Globus pallidus (tissue), 1 donor: Measurements from ENCODE around the gene CLDN5.

Source experiments
- DNase-seq: peaks from one replicate; pipeline ENCODE4 v3.0.0-alpha.2; 2015; ENCODE audit warnings: low spot score

CLDN5 gene

GRCh38 chr22:19522190-19522880 lies 1.9 kb downstream of the CLDN5 start:
- DNase-seq = peak; percentile 31

- no peak for DNase-seq
These were observed 3.5 kb downstream of the CLDN5 start for GRCh38 chr22:19520566-19521305.

GRCh38 chr22:19520007-19520406 lies 4.2 kb downstream of the CLDN5 start:
- no peak for DNase-seq

- DNase-seq = peak; percentile 30
These were observed 4.9 kb downstream of the CLDN5 start for GRCh38 chr22:19519041-19519926.

GRCh38 chr22:19518635-19519034 lies 5.6 kb downstream of the CLDN5 start:
- no peak for DNase-seq

GRCh38 chr22:19517919-19518611 lies 6.1 kb downstream of the CLDN5 start:
- no peak for DNase-seq

- DNase-seq = no peak
These were observed 7.1 kb downstream of the CLDN5 start for GRCh38 chr22:19517171-19517500.

GRCh38 chr22:19516378-19517170 lies 7.6 kb downstream of the CLDN5 start:
- no peak for DNase-seq

GRCh38 chr22:19515654-19516377 lies 8.4 kb downstream of the CLDN5 start:
- DNase-seq = no peak

- DNase-seq = no peak
These were observed 9.2 kb downstream of the CLDN5 start for GRCh38 chr22:19514831-19515565.

- no peak for DNase-seq
These were observed 10.4 kb downstream of the CLDN5 start for GRCh38 chr22:19513823-19514222.

- DNase-seq = no peak
These were observed 13.3 kb downstream of the CLDN5 start for GRCh38 chr22:19510919-19511341.

GRCh38 chr22:19509923-19510322 lies 14.3 kb downstream of the CLDN5 start:
- no peak for DNase-seq

- no peak for DNase-seq
These were observed 15.0 kb downstream of the CLDN5 start for GRCh38 chr22:19509191-19509590.

- DNase-seq = no peak
These were observed 16.0 kb downstream of the CLDN5 start for GRCh38 chr22:19508024-19508776.

GRCh38 chr22:19507534-19507861 lies 16.7 kb downstream of the CLDN5 start:
- DNase-seq = no peak

- no peak for DNase-seq
These were observed 18.0 kb downstream of the CLDN5 start for GRCh38 chr22:19506212-19506611.

GRCh38 chr22:19505735-19506126 lies 18.5 kb downstream of the CLDN5 start:
- no peak for DNase-seq
